Smooth muscle cell (in vitro differentiated cells): ENCODE results near the gene HSPB9. TPM values are rescaled to one million over a fixed set of nuclear protein-coding genes. Genes with fewer than 3 reads are reported as not detected.
"Not testable (repeated sequence)": the region's sequence is repeated elsewhere in the genome, so short reads cannot be mapped to it uniquely, and the experiment has no call there.

Experiments used
- DNase-seq: peaks from one replicate; lab custom pipeline; 2025; ENCODE audit not compliant: unreplicated experiment; lab: John Stamatoyannopoulos, UW
- H2AFZ ChIP-seq: fragments of 200-600 bp; sonication (generic); 2 replicates; pipeline ENCODE4 v1.6.0; 2016; ENCODE audit warnings: antibody characterized with exemption, low read depth, mild to moderate bottlenecking
- H3F3A ChIP-seq: fragments of 200-600 bp; sonication (generic); 2 replicates; pipeline ENCODE4 v1.6.0; 2017; ENCODE audit warnings: antibody characterized with exemption, low read depth
- H3K27ac ChIP-seq: fragments of 200-600 bp; sonication (generic); 2 replicates; pipeline ENCODE4 v1.5.1; 2016; ENCODE audit warnings: low read depth, mild to moderate bottlenecking
- H3K27me3 ChIP-seq: fragments of 200-600 bp; sonication (generic); 2 replicates; pipeline ENCODE4 v1.6.1; 2016; ENCODE audit warnings: low read depth, mild to moderate bottlenecking
- H3K36me3 ChIP-seq: fragments of 200-600 bp; sonication (generic); 2 replicates; pipeline ENCODE4 v1.5.1; 2016; ENCODE audit warnings: low read depth
- H3K4me1 ChIP-seq: fragments of 200-600 bp; sonication (generic); 2 replicates; pipeline ENCODE4 v1.5.1; 2016; ENCODE audit warnings: low read depth
- H3K4me2 ChIP-seq: fragments of 200-600 bp; sonication (generic); 2 replicates; pipeline ENCODE4 v1.6.0; 2016; ENCODE audit warnings: mild to moderate bottlenecking
- H3K4me3 ChIP-seq: fragments of 200-600 bp; sonication (generic); 2 replicates; pipeline ENCODE4 v1.5.1; 2016; ENCODE audit warnings: mild to moderate bottlenecking
- H3K79me2 ChIP-seq: fragments of 200-600 bp; sonication (generic); 2 replicates; pipeline ENCODE4 v1.6.0; 2016; ENCODE audit warnings: low read depth, mild to moderate bottlenecking
- H3K9ac ChIP-seq: fragments of 200-600 bp; sonication (generic); 2 replicates; pipeline ENCODE4 v1.6.0; 2016; ENCODE audit warnings: low read depth
- H3K9me3 ChIP-seq: fragments of 200-600 bp; sonication (generic); replicated peaks from 2 replicates; pipeline ENCODE4 v1.5.1; 2016; ENCODE audit warnings: low read depth
- H4K20me1 ChIP-seq: fragments of 200-600 bp; sonication (generic); 2 replicates; pipeline ENCODE4 v1.6.0; 2016; ENCODE audit warnings: low read depth
- CTCF ChIP-seq: fragments of 200-600 bp; sonication (generic); IDR thresholded peaks from 2 replicates; pipeline ENCODE4 v1.5.1; 2017; ENCODE audit warnings: borderline replicate concordance, mild to moderate bottlenecking, antibody characterized with exemption; ENCODE audit not compliant: insufficient read depth, poor library complexity, severe bottlenecking
- WGBS: methylation state at CpG from one replicate; pipeline ENCODE4 v1.1.7; 2016; ENCODE audit warnings: low lambda C conversion rate; 5-methylcytosine and 5-hydroxymethylcytosine counted together
- polyA plus RNA-seq: library from polyadenylated mRNA; unstranded; fragments of >200 nt; fragmentation: Nextera tagmentation; extraction: Ambion mirVana; gene quantifications from 2 replicates; pipeline ENCODE4 v1.2.1, GENCODE V29; 2016
- total RNA-seq: library from RNA; depleted of rRNA; stranded (reverse); fragments of >200 nt; gene quantifications from 2 replicates; pipeline ENCODE4 v1.2.3, GENCODE V29; 2014

HSPB9 gene
- total and polyA plus RNA-seq, 2 experiments from 2014 or later: 0.39 TPM; not detected in 1

- no peak for DNase-seq
- Histone ChIP-seq H2AFZ (no peak overlapping the region), H3K9ac (no peak overlapping the region), H3K36me3 (no peaks in the 10 kb centered on the region), H3K9me3 (no peaks in the 10 kb centered on the region), H3K27me3 (no peaks in the 10 kb centered on the region), H3K4me1 (peaks cover 8% of the 10 kb centered on the region), H3K79me2 (peaks cover 72% of the 10 kb centered on the region), H3K27ac (no peak overlapping the region), H4K20me1 (peaks cover 97% of the 10 kb centered on the region), H3F3A (peaks cover 13% of the 10 kb centered on the region), H3K4me3 (no peak overlapping the region), H3K4me2 (no peak overlapping the region)
- 95% methylated on average over 3 of the region's 3 CpGs for WGBS
- no peak for TF ChIP-seq CTCF
Measured at GRCh38 chr17:42136654-42137051, 14.0 kb downstream of the HSPB9 start.

GRCh38 chr17:42138749-42139492 is 16.3 kb downstream of the HSPB9 start:
- Histone ChIP-seq H3K4me1 (no peaks in the 10 kb centered on the region), H3F3A (peaks cover 13% of the 10 kb centered on the region), H2AFZ (no peak overlapping the region), H3K27ac (no peak overlapping the region), H3K27me3 (no peaks in the 10 kb centered on the region), H4K20me1 (peaks cover 98% of the 10 kb centered on the region), H3K4me3 (no peak overlapping the region), H3K9me3 (no peaks in the 10 kb centered on the region), H3K79me2 (peaks cover 81% of the 10 kb centered on the region), H3K4me2 (no peak overlapping the region), H3K9ac (no peak overlapping the region), H3K36me3 (no peaks in the 10 kb centered on the region)
- no peak for DNase-seq
- 88% methylated on average over 7 of the region's 7 CpGs for WGBS
- no peak for TF ChIP-seq CTCF

GRCh38 chr17:42140690-42141089 is 18.1 kb downstream of the HSPB9 start:
- not testable (repeated sequence) for H3K9me3 ChIP-seq, H3K4me3 ChIP-seq, H3K4me2 ChIP-seq, DNase-seq, H2AFZ ChIP-seq, H3K9ac ChIP-seq, H3K27ac ChIP-seq, H3K27me3 ChIP-seq, H3K4me1 ChIP-seq, H3K36me3 ChIP-seq
- Histone ChIP-seq H3K79me2 (peaks cover 78% of the 10 kb centered on the region), H3F3A (peaks cover 13% of the 10 kb centered on the region), H4K20me1 (peaks cover 97% of the 10 kb centered on the region)
- 97% methylated on average over 6 of the region's 7 CpGs for WGBS

- DNase-seq: no peak
- no peak overlapping the region for H3K4me3 ChIP-seq
- H3K36me3 ChIP-seq: no peaks in the 10 kb centered on the region
- no peak overlapping the region for H2AFZ ChIP-seq
- WGBS: 97% methylated on average over 8 of the region's 8 CpGs
- H3K9ac ChIP-seq: no peak overlapping the region
- H3K9me3 ChIP-seq: no peaks in the 10 kb centered on the region
- no peak overlapping the region for H3K4me2 ChIP-seq
- peaks cover 13% of the 10 kb centered on the region for H3F3A ChIP-seq
- TF ChIP-seq CTCF: no peak
- H3K79me2 ChIP-seq: peaks cover 84% of the 10 kb centered on the region
- no peaks in the 10 kb centered on the region for H3K4me1 ChIP-seq
- peaks cover 97% of the 10 kb centered on the region for H4K20me1 ChIP-seq
- no peaks in the 10 kb centered on the region for H3K27me3 ChIP-seq
- peak overlapping the region; percentile 77 for H3K27ac ChIP-seq
Measured at GRCh38 chr17:42141382-42141781, 18.8 kb downstream of the HSPB9 start.
